ENCODE data around the gene FAM43A.

GRCh38 chr3:194718079-194718478, 32.4 kb downstream of the FAM43A start:
- TF ChIP-seq CTCF (IDR thresholded peaks at IDR 0.05; ENCODE audit: control extremely low read depth in 1 of 3, insufficient read depth in 1 of 3, low read depth in 1 of 3, low read length in 3 of 3) (no peak), CREB1 (IDR thresholded peaks at IDR 0.05) (no peak), EZH2 (IDR thresholded peaks at IDR 0.05; ENCODE audit: low read depth, low read length, severe bottlenecking) (no peak), HDAC6 (IDR thresholded peaks at IDR 0.05; ENCODE audit: low read depth, low read length) (no peak), CBX5 (IDR thresholded peaks at IDR 0.05; ENCODE audit: low read depth, low read length) (no peak), TAF1 (IDR thresholded peaks at IDR 0.05; ENCODE audit: low read depth, low read length) (no peak), CHD1 (IDR thresholded peaks at IDR 0.05; ENCODE audit: low read depth, low read length) (no peak), EP300 (IDR thresholded peaks at IDR 0.05; ENCODE audit: borderline replicate concordance in 1 of 2, low read depth in 2 of 2, low read length in 2 of 2) (no peak)
